Measurements from ENCODE around the gene MRPS31. TPM values are rescaled to one million over a fixed set of nuclear protein-coding genes. Genes with fewer than 3 reads are reported as not detected.

The MRPS31 gene
- polyA plus RNA-seq, 1 experiment: 22.8 TPM

DNA sequence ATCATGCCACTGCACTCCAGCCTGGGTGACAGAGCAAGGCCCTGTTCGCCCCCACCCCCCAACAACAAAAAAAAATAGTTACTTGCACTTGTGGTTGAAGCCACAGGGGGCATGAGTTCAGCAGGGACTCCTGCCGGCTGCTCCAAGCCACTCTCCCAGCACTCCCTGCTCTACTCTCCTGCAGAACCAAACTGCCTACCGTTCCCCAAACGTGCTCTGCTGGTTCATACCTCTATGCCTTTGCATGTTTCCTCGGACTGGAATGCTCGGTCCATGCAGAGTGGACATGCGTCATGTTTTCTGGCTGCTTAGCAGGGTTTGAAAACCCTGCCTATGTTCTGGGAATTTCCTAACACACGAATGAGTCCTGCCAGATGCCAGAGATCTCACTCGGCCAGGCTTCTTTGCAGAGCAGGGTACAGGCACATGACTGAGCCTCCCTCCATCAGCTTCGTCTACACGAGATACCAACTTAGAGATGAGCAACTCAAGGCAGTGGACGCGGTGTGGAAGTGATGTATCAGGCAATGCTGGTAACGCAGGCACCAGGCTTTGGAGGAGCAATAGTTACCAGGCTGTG is 9.9 kb upstream of the MRPS31 start:
- no peak for DNase-seq (ENCODE audit: low read depth, low spot score)
- Histone ChIP-seq H3K27ac (ENCODE audit: low read depth, low read length) (no peak overlapping the region), H3K27me3 (ENCODE audit: control insufficient read depth, insufficient read depth, low read length) (no peaks in the 10 kb centered on the region), H3K4me3 (ENCODE audit: low read depth, low read length) (no peak overlapping the region), H3K9me3 (ENCODE audit: control insufficient read depth, insufficient read depth, low read length) (no peaks in the 10 kb centered on the region)
- peak; percentile 21; the same call in 1 of the 2 replicates for TF ChIP-seq CTCF (IDR thresholded peaks at IDR 0.05; ENCODE audit: low read depth, low read length)
- CTCF ChIA-PET: interaction anchor here (0.6 kb wide), 1 partner anchor 712 kb away, joined by 6 read pairs; no protein-coding TSS in a partner anchor
- POLR2A ChIA-PET: interaction anchor here (0.6 kb wide), 1 partner anchor 17 kb away, joined by 6 read pairs; no protein-coding TSS in a partner anchor

DNA sequence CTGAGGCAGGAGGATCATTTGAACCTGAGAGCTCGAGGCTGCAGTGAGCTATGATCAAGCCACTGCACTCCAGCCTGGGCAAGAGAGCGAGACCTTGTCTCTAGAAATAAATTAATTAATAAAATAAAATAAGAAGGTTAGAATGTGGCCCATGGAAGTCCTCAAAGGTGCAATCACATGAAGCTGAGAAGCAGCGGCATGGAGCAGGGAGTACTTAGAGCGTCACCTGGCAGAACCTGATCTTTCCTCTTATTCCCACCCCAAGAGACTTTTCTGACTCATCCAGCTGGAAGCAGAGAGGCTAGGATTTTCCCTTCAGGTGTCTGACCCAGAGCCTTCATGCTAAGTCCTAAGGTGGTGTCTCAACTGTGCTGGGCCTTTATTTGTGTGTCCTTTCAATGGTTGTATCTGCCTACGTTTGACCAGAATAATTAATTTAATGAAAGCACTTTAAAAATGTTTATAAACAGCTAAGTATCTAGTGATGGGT is 8.9 kb upstream of the MRPS31 start:
- Histone ChIP-seq H3K9me3 (ENCODE audit: control insufficient read depth, insufficient read depth, low read length) (no peaks in the 10 kb centered on the region), H3K4me3 (ENCODE audit: low read depth, low read length) (no peak overlapping the region), H3K27me3 (ENCODE audit: control insufficient read depth, insufficient read depth, low read length) (no peaks in the 10 kb centered on the region), H3K27ac (ENCODE audit: low read depth, low read length) (no peak overlapping the region)
- no peak for TF ChIP-seq CTCF (IDR thresholded peaks at IDR 0.05; ENCODE audit: low read depth, low read length)
- no peak for DNase-seq (ENCODE audit: low read depth, low spot score)
- ChIA-PET POLR2A (no interaction called here), CTCF (interaction anchor here (1.3 kb wide), 1 partner anchor 142 kb away, joined by 3 read pairs; no protein-coding TSS in a partner anchor)

GRCh38 chr13:40779049-40779448 is 8.1 kb upstream of the MRPS31 start:
- ChIA-PET POLR2A (interaction anchor here (0.5 kb wide), 1 partner anchor 120 kb away, joined by 5 read pairs; no protein-coding TSS in a partner anchor), CTCF (interaction anchor here (0.7 to 2.7 kb wide), 4 partner anchors 35 to 710 kb away, joined by 3 to 13 read pairs (median 3); no protein-coding TSS in a partner anchor)
- Histone ChIP-seq H3K9me3 (ENCODE audit: control insufficient read depth, insufficient read depth, low read length) (no peaks in the 10 kb centered on the region), H3K4me3 (ENCODE audit: low read depth, low read length) (no peak overlapping the region), H3K27ac (ENCODE audit: low read depth, low read length) (no peak overlapping the region), H3K27me3 (ENCODE audit: control insufficient read depth, insufficient read depth, low read length) (no peaks in the 10 kb centered on the region)
- TF ChIP-seq CTCF (IDR thresholded peaks at IDR 0.05; ENCODE audit: low read depth, low read length): no peak
- no peak for DNase-seq (ENCODE audit: low read depth, low spot score)

- Histone ChIP-seq H3K9me3 (ENCODE audit: control insufficient read depth, insufficient read depth, low read length) (no peaks in the 10 kb centered on the region), H3K27ac (ENCODE audit: low read depth, low read length) (no peak overlapping the region), H3K27me3 (ENCODE audit: control insufficient read depth, insufficient read depth, low read length) (no peaks in the 10 kb centered on the region), H3K4me3 (ENCODE audit: low read depth, low read length) (no peak overlapping the region)
- CTCF ChIA-PET: interaction anchor here (0.6 to 2.7 kb wide), 14 partner anchors 9 to 1092 kb away, joined by 3 to 13 read pairs (median 4); no protein-coding TSS in a partner anchor
- POLR2A ChIA-PET: no interaction called here
- DNase-seq (ENCODE audit: low read depth, low spot score): no peak
- TF ChIP-seq CTCF (IDR thresholded peaks at IDR 0.05; ENCODE audit: low read depth, low read length): no peak
Measured at GRCh38 chr13:40777809-40778175, 6.8 kb upstream of the MRPS31 start.

DNA sequence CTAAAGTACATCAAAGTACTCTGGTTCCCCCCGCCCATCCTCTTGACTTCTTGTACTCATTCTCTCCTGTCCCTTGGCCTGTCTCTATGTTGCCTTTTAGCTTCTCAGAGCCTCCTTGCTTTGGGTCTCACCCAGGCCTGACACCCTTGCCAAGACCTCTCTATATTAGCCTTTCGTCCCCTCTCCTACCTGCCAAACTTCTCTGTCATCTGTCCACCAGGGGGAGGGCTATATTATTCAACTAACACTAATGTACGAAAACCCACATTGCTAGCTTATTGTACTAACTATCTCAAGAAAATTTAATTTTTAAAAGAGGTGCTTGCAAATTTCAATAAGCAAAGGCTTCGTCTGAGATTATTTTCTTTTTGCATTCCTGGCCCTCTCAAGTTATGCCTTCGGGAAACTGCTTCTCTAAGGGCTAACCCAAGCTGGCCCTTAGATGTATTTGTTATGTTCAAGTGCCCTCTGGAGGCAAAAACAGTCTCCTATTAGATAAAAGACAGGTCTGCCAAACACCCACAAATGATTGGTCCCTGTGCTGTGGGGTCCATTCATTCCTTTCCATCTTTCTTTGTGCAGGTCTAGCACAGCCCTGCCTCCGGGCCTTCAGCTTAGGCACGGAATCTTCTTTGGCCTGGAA is 6.3 kb upstream of the MRPS31 start:
- CTCF ChIA-PET: interaction anchor here (0.6 to 2.7 kb wide), 17 partner anchors 8 to 1094 kb away, joined by 3 to 13 read pairs (median 5); partner anchors contain the start of gene SLC25A15
- Histone ChIP-seq H3K4me3 (ENCODE audit: low read depth, low read length) (no peak overlapping the region), H3K27ac (ENCODE audit: low read depth, low read length) (no peak overlapping the region), H3K9me3 (ENCODE audit: control insufficient read depth, insufficient read depth, low read length) (no peaks in the 10 kb centered on the region), H3K27me3 (ENCODE audit: control insufficient read depth, insufficient read depth, low read length) (no peaks in the 10 kb centered on the region)
- DNase-seq (ENCODE audit: low read depth, low spot score): no peak
- POLR2A ChIA-PET: no interaction called here
- TF ChIP-seq CTCF (IDR thresholded peaks at IDR 0.05; ENCODE audit: low read depth, low read length): peak; percentile 53

All from AG04450 (cell line).